ENCODE results near the gene ZNF841.
"Not testable (repeated sequence)": the region's sequence is repeated elsewhere in the genome, so short reads cannot be mapped to it uniquely, and the experiment has no call there.

Gene ZNF841

GRCh38 chr19:52066258-52066863 is 29.2 kb downstream of the ZNF841 start:
- no peak for DNase-seq

- DNase-seq, result no peak
Observed at GRCh38 chr19:52065399-52065798, 30.2 kb downstream of the ZNF841 start.

GRCh38 chr19:52056480-52056879 is 39.1 kb downstream of the ZNF841 start:
- not testable (repeated sequence) for DNase-seq

- DNase-seq, result not testable (repeated sequence)
Observed at GRCh38 chr19:52051736-52052135, 43.8 kb downstream of the ZNF841 start.

- peak; percentile 85 for DNase-seq
Observed at GRCh38 chr19:52048555-52049501, 46.7 kb downstream of the ZNF841 start, which contains the start of gene ZNF432. Gene ZNF432 (minus strand): TSS chr19:52048838. CDS start chr19:52046868, 1,970 bp downstream.

- no peak for DNase-seq
Observed at GRCh38 chr19:52039169-52039568, 56.4 kb downstream of the ZNF841 start.

GRCh38 chr19:52034051-52034728 is 61.4 kb downstream of the ZNF841 start:
- no peak for DNase-seq

GRCh38 chr19:52028780-52029123 is 66.8 kb downstream of the ZNF841 start:
- peak; percentile 17 for DNase-seq

- peak; percentile 90 for DNase-seq
Observed at GRCh38 chr19:52028027-52028779, 67.4 kb downstream of the ZNF841 start, which contains the start of gene ZNF614. Gene ZNF614 (minus strand): TSS chr19:52028379. CDS start chr19:52025745, 2,634 bp downstream.

- DNase-seq, result not testable (repeated sequence)
Observed at GRCh38 chr19:52026255-52026990, 69.1 kb downstream of the ZNF841 start.

GRCh38 chr19:52024478-52024877 is 71.1 kb downstream of the ZNF841 start:
- not testable (repeated sequence) for DNase-seq

- DNase-seq, result no peak
Observed at GRCh38 chr19:52022193-52022592, 73.4 kb downstream of the ZNF841 start.

GRCh38 chr19:52020506-52020905 is 75.1 kb downstream of the ZNF841 start:
- no peak for DNase-seq

Data from COR-L47 (cell line).